A673 (cell line): ENCODE measurements around the gene DPP10. TPM values are rescaled to one million over a fixed set of nuclear protein-coding genes. Genes with fewer than 3 reads are reported as not detected.

Source experiments
- BruUV-seq: library from RNA; stranded (reverse); fragments of 400-500 nt; replicated peaks from 2 replicates; lab custom pipeline; 2021; lab: Mats Ljungman, UMichigan
- CTCF ChIA-PET: fragments of 300-600 bp; sonication (Branson Sonifier 250); formaldehyde crosslinking; loops from one replicate; lab custom pipeline; 2022; ENCODE audit warnings: antibody characterized with exemption; lab: Charles Lee
- POLR2A ChIA-PET: fragments of 300-600 bp; sonication (Branson Sonifier 250); formaldehyde crosslinking; loops from one replicate; lab custom pipeline; 2022; ENCODE audit warnings: antibody characterized with exemption; ENCODE audit not compliant: low non-redundant PET; lab: Charles Lee
- DNase-seq: peaks from one replicate; pipeline ENCODE4 v3.0.0-alpha.2; 2015; ENCODE audit warnings: low spot score
- H3K27ac ChIP-seq: fragments of 200-600 bp; sonication (generic); 2 replicates; pipeline ENCODE4 v1.5.1; 2016; ENCODE audit warnings: mixed run types, low read depth, mild to moderate bottlenecking, mixed read lengths, antibody characterized with exemption, low read length; ENCODE audit not compliant: poor library complexity, severe bottlenecking
- H3K27me3 ChIP-seq: fragments of 200-600 bp; sonication (generic); replicated peaks from 2 replicates; pipeline ENCODE4 v1.6.1; 2017; ENCODE audit warnings: mixed run types, low read depth, mild to moderate bottlenecking, mixed read lengths, antibody characterized with exemption, low read length; ENCODE audit not compliant: insufficient read depth, poor library complexity
- H3K36me3 ChIP-seq: fragments of 200-600 bp; sonication (generic); 2 replicates; pipeline ENCODE4 v1.6.1; 2016; ENCODE audit warnings: mixed run types, mild to moderate bottlenecking, mixed read lengths, antibody characterized with exemption, low read length; ENCODE audit not compliant: insufficient read depth, poor library complexity, severe bottlenecking
- H3K4me1 ChIP-seq: fragments of 200-600 bp; sonication (generic); 2 replicates; pipeline ENCODE4 v1.6.1; 2017; ENCODE audit warnings: mixed run types, mild to moderate bottlenecking, mixed read lengths, antibody characterized with exemption, low read length; ENCODE audit not compliant: insufficient read depth, poor library complexity, severe bottlenecking
- H3K4me3 ChIP-seq: fragments of 200-600 bp; sonication (generic); 2 replicates; pipeline ENCODE4 v1.5.1; 2016; ENCODE audit warnings: low read depth, mixed run types, mild to moderate bottlenecking, mixed read lengths, low read length; ENCODE audit not compliant: poor library complexity, severe bottlenecking
- H3K9me3 ChIP-seq: fragments of 200-600 bp; sonication (generic); 2 replicates; pipeline ENCODE4 v1.6.1; 2016; ENCODE audit warnings: mixed run types, low read depth, mild to moderate bottlenecking, mixed read lengths, antibody characterized with exemption, low read length; ENCODE audit not compliant: poor library complexity, severe bottlenecking
- CTCF ChIP-seq: fragments of 300-800, 200-600 bp; sonication (generic); conservative IDR thresholded peaks from 2 replicates; pipeline ENCODE4 v1.5.1; 2017; ENCODE audit warnings: low read depth, mild to moderate bottlenecking, antibody characterized with exemption, low read length, moderate library complexity, mixed read lengths
- EZH2 ChIP-seq: fragments of 200-600 bp; sonication (generic); IDR thresholded peaks from 2 replicates; pipeline ENCODE4 v1.6.1; 2017; ENCODE audit warnings: borderline replicate concordance, low read depth, mild to moderate bottlenecking, mixed read lengths, antibody characterized with exemption, low read length; ENCODE audit not compliant: poor library complexity, severe bottlenecking
- intact Hi-C: fragments of 100-400 bp; cut with micrococcal nuclease; formaldehyde crosslinking; loops from one replicate; pipeline ENCODE4 v1.10.0; 2022; ENCODE audit not compliant: unreplicated experiment
- total RNA-seq: library from RNA; stranded (reverse); gene quantifications from 2 replicates; pipeline ENCODE4 v1.2.3, GENCODE V29; 2021

The DPP10 gene
- total RNA-seq, 1 experiment from 2014 or later = not detected

- CTCF ChIA-PET = no interaction called here
- H3K4me3 ChIP-seq = no peak overlapping the region
Observed at GRCh38 chr2:115624332-115624731, 1181.9 kb downstream of the DPP10 start.

GRCh38 chr2:115634578-115634977, 1192.1 kb downstream of the DPP10 start:
- Histone ChIP-seq H3K9me3 (peaks cover 19% of the 10 kb centered on the region), H3K27ac (no peak overlapping the region), H3K36me3 (no peaks in the 10 kb centered on the region), H3K4me3 (no peak overlapping the region), H3K27me3 (no peaks in the 10 kb centered on the region), H3K4me1 (no peaks in the 10 kb centered on the region)
- ChIA-PET CTCF (no interaction called here), POLR2A (no interaction called here)
- DNase-seq = no peak
- TF ChIP-seq EZH2 (no peak), CTCF (no peak)
- BruUV-seq = no TSS peak
- intact Hi-C loops = no loop called here

More at GRCh38 chr2:115624332-115624731, 1181.9 kb downstream of the DPP10 start:
- Histone ChIP-seq H3K36me3 (no peaks in the 10 kb centered on the region), H3K9me3 (peaks cover 6% of the 10 kb centered on the region), H3K27ac (no peak overlapping the region), H3K4me1 (no peaks in the 10 kb centered on the region), H3K27me3 (no peaks in the 10 kb centered on the region)
- no peak for DNase-seq
- BruUV-seq = no TSS peak
- intact Hi-C loops = no loop called here
- TF ChIP-seq EZH2 = no peak
- no peak for TF ChIP-seq CTCF
- POLR2A ChIA-PET = no interaction called here

GRCh38 chr2:115635430-115635829, 1193.0 kb downstream of the DPP10 start:
- no peak for DNase-seq
- H3K4me3 ChIP-seq = no peak overlapping the region
- intact Hi-C loops = no loop called here
- no peaks in the 10 kb centered on the region for H3K27me3 ChIP-seq
- peaks cover 19% of the 10 kb centered on the region for H3K9me3 ChIP-seq
- no TSS peak for BruUV-seq
- POLR2A ChIA-PET = no interaction called here
- no peak overlapping the region for H3K27ac ChIP-seq
- CTCF ChIA-PET = no interaction called here
- TF ChIP-seq EZH2 = no peak
- TF ChIP-seq CTCF = no peak
- no peaks in the 10 kb centered on the region for H3K4me1 ChIP-seq
- no peaks in the 10 kb centered on the region for H3K36me3 ChIP-seq
